ENCODE data around the gene PHYKPL.

- TF ChIP-seq CTCF (IDR thresholded peaks at IDR 0.05) (no peak), POLR2A (IDR thresholded peaks at IDR 0.05) (no peak), EP300 (IDR thresholded peaks at IDR 0.05) (no peak), POLR2AphosphoS5 (IDR thresholded peaks at IDR 0.05) (no peak)
Observed at GRCh38 chr5:178225174-178225573, 7.4 kb downstream of the PHYKPL start.
